Measurements from ENCODE around the gene LEPR.

- TF ChIP-seq CTCF (IDR thresholded peaks at IDR 0.05; ENCODE audit: insufficient read depth, low read depth, low read length) (no peak), EZH2 (IDR thresholded peaks at IDR 0.05; ENCODE audit: insufficient read depth, low read length) (no peak)
Observed at GRCh38 chr1:65420590-65421350, at the start of gene LEPR, which contains the start of gene LEPROT.

All from astrocyte (in vitro differentiated cells and primary cell).